GM23338 (cell line): ENCODE results near the gene SEMA3E. TPM values are rescaled to one million over a fixed set of nuclear protein-coding genes. Genes with fewer than 3 reads are reported as not detected.

ENCODE experiments used
- ATAC-seq: fragments of 200-7000 bp; cut with Tn5 transposase; 3 replicates; pipeline ENCODE4 v1.9.1; 2020
- DNase-seq: peaks from one replicate; pipeline ENCODE4 v3.0.0-alpha.2; 2015; ENCODE audit warnings: low spot score
- H2AFZ ChIP-seq: fragments of 200-600 bp; sonication (generic); 2 replicates; pipeline ENCODE4 v1.8.0; 2016; ENCODE audit warnings: antibody characterized with exemption, mild to moderate bottlenecking, moderate library complexity
- H3F3A ChIP-seq: fragments of 200-600 bp; sonication (generic); replicated peaks from 2 replicates; pipeline ENCODE4 v1.8.0; 2017; ENCODE audit warnings: antibody characterized with exemption, mixed run types, low read depth
- H3K27ac ChIP-seq: fragments of 200-600 bp; sonication (generic); 2 replicates; pipeline ENCODE4 v1.6.1; 2016; ENCODE audit warnings: low read depth
- H3K27me3 ChIP-seq: fragments of 200-600 bp; sonication (generic); 2 replicates; pipeline ENCODE4 v1.8.0; 2016; ENCODE audit warnings: mild to moderate bottlenecking, mixed run types, moderate library complexity; ENCODE audit not compliant: insufficient read depth
- H3K36me3 ChIP-seq: fragments of 200-600 bp; sonication (generic); 2 replicates; pipeline ENCODE4 v1.8.0; 2016; ENCODE audit warnings: mild to moderate bottlenecking; ENCODE audit not compliant: insufficient read depth
- H3K4me1 ChIP-seq: fragments of 200-600 bp; sonication (generic); 2 replicates; pipeline ENCODE4 v1.8.0; 2016; ENCODE audit warnings: mild to moderate bottlenecking, moderate library complexity; ENCODE audit not compliant: insufficient read depth
- H3K4me2 ChIP-seq: fragments of 200-600 bp; sonication (generic); 2 replicates; pipeline ENCODE4 v1.7.1; 2017; ENCODE audit warnings: mixed run types
- H3K4me3 ChIP-seq: fragments of 200-600 bp; sonication (generic); 2 replicates; pipeline ENCODE4 v1.6.1; 2016; ENCODE audit warnings: mixed run types
- H3K79me2 ChIP-seq: fragments of 200-600 bp; sonication (generic); replicated peaks from 2 replicates; pipeline ENCODE4 v1.8.0; 2017; ENCODE audit warnings: mild to moderate bottlenecking; ENCODE audit not compliant: insufficient read depth
- H3K9me2 ChIP-seq: fragments of 200-600 bp; sonication (generic); 2 replicates; pipeline ENCODE4 v1.8.0; 2017; ENCODE audit not compliant: insufficient read depth
- H4K20me1 ChIP-seq: fragments of 200-600 bp; sonication (generic); replicated peaks from 2 replicates; pipeline ENCODE4 v1.8.0; 2017; ENCODE audit warnings: mild to moderate bottlenecking; ENCODE audit not compliant: insufficient read depth
- H3K27ac Mint-ChIP-seq: 2 replicates; pipeline ENCODE4 v1.8.0; 2020; ENCODE audit warnings: inconsistent platforms, mild to moderate bottlenecking, moderate library complexity, mixed read lengths
- H3K27me3 Mint-ChIP-seq: 3 replicates; pipeline ENCODE4 v1.8.0; 2022; ENCODE audit warnings: low read depth, mild to moderate bottlenecking, moderate library complexity, mixed read lengths, inconsistent platforms; ENCODE audit not compliant: insufficient read depth, poor library complexity
- H3K36me3 Mint-ChIP-seq: 3 replicates; pipeline ENCODE4 v1.8.0; 2021; ENCODE audit warnings: low read depth, mild to moderate bottlenecking, inconsistent platforms, moderate library complexity, mixed read lengths
- H3K4me1 Mint-ChIP-seq: 3 replicates; pipeline ENCODE4 v1.8.0; 2020; ENCODE audit warnings: mild to moderate bottlenecking, inconsistent platforms, mixed read lengths
- H3K4me3 Mint-ChIP-seq: 3 replicates; pipeline ENCODE4 v1.8.0; 2021; ENCODE audit warnings: moderate library complexity, mild to moderate bottlenecking, inconsistent platforms, mixed read lengths
- H3K9me3 Mint-ChIP-seq: 3 replicates; pipeline ENCODE4 v1.8.0; 2020; ENCODE audit warnings: moderate library complexity, mild to moderate bottlenecking, inconsistent platforms, mixed read lengths
- CREB1 ChIP-seq: fragments of 250-450 bp; sonication (Bioruptor Pico); IDR thresholded peaks from 2 replicates; pipeline ENCODE4 v1.5.0; 2020; ENCODE audit warnings: low read depth, mild to moderate bottlenecking, moderate library complexity
- EZH2 ChIP-seq: fragments of 200-600 bp; sonication (generic); IDR thresholded peaks from one replicate; pipeline ENCODE4 v1.8.0; 2017; ENCODE audit warnings: antibody characterized with exemption, mild to moderate bottlenecking, low read depth; ENCODE audit not compliant: unreplicated experiment
- EZH2phosphoT487 ChIP-seq: fragments of 200-600 bp; sonication (generic); IDR thresholded peaks from one replicate; pipeline ENCODE4 v1.8.1; 2018; ENCODE audit warnings: antibody characterized with exemption; ENCODE audit not compliant: unreplicated experiment
- POLR2AphosphoS5 ChIP-seq: IDR thresholded peaks from 2 replicates; pipeline ENCODE4 v1.6.1; 2016; ENCODE audit warnings: antibody characterized with exemption, low read depth
- STAT1 ChIP-seq: IDR thresholded peaks from one replicate; pipeline ENCODE4 v1.6.1; 2016; ENCODE audit warnings: antibody characterized with exemption; ENCODE audit not compliant: unreplicated experiment
- ZNF114 ChIP-seq: fragments of 250-450 bp; sonication (Bioruptor Pico); IDR thresholded peaks from 2 replicates; pipeline ENCODE4 v1.5.0; 2020; ENCODE audit warnings: mild to moderate bottlenecking, moderate library complexity
- ZNF331 ChIP-seq: fragments of 250-450 bp; sonication (Bioruptor Pico); IDR thresholded peaks from 2 replicates; pipeline ENCODE4 v1.5.0; 2020; ENCODE audit warnings: low read depth, mild to moderate bottlenecking, moderate library complexity
- polyA plus RNA-seq: library from polyadenylated mRNA; unstranded; fragments of >200 nt; fragmentation: Nextera tagmentation; extraction: Ambion mirVana; gene quantifications from 2 replicates; pipeline ENCODE4 v1.2.1, GENCODE V29; 2016
- total RNA-seq: library from RNA; depleted of rRNA; stranded (reverse); fragments of >200 nt; shearing (Covaris generic); gene quantifications from 2 replicates; pipeline ENCODE4 v1.2.3, GENCODE V29; 2014
- TF ChIP-seq, protein P1 (sequence below), 2 experiments: fragments of 200-600 bp in 1 of 2; sonication (generic) in 1 of 2; conservative IDR thresholded peaks; 2 replicates each; pipeline versions ENCODE4 v1.5.1 to v1.6.1; 2016 to 2017; ENCODE audit warnings: antibody characterized with exemption in 2 of 2, low read depth in 2 of 2, mild to moderate bottlenecking in 2 of 2, moderate library complexity in 1 of 2
- TF ChIP-seq, protein P2 (sequence below): IDR thresholded peaks from 2 replicates; pipeline ENCODE4 v1.6.1; 2016; ENCODE audit warnings: antibody characterized with exemption
- TF ChIP-seq, protein P3 (sequence below): IDR thresholded peaks from one replicate; pipeline ENCODE4 v1.6.1; 2018; ENCODE audit warnings: antibody characterized with exemption; ENCODE audit not compliant: unreplicated experiment
- TF ChIP-seq, protein P4 (sequence below): fragments of 250-450 bp; sonication (Bioruptor Pico); IDR thresholded peaks from 2 replicates; pipeline ENCODE4 v1.5.0; 2020; ENCODE audit warnings: mild to moderate bottlenecking, moderate library complexity

Gene SEMA3E
- total and polyA plus RNA-seq, 2 experiments from 2014 or later = 5.4 to 15.7 TPM

DNA sequence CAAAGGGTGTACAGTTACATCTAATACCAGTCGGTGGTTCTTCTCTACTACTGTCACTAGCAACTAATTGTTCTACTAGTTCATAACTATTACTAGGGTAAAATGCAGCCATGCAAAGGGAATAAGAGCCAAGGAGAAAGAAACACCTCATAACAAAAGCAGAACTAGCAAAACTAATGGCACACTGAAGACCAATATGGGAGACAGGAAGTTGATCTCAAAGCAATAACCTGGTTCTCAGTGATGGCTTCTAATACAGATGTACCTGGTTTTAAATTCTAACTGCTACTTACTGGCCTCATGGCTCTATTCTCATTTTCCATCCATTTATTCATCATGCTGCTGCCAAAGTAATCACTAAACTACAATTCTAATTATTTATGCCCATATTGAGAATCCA is 170.3 kb downstream of the SEMA3E start:
- Histone ChIP-seq H3K4me2 (no peak overlapping the region), H3K36me3 (no peaks in the 10 kb centered on the region), H3K27ac (no peak overlapping the region), H4K20me1 (no peaks in the 10 kb centered on the region), H2AFZ (no peak overlapping the region), H3K9me2 (no peaks in the 10 kb centered on the region), H3K4me1 (0 out of 2 replicates have a peak, but pooled peaks cover 7% of the 10 kb centered on the region), H3K79me2 (no peaks in the 10 kb centered on the region), H3K4me3 (no peak overlapping the region), H3F3A (no peaks in the 10 kb centered on the region), H3K27me3 (no peaks in the 10 kb centered on the region)
- H3K27ac Mint-ChIP-seq = no peak overlapping the region
- no peak for TF ChIP-seq STAT1
- no peak for TF ChIP-seq EZH2
- TF ChIP-seq, protein P1, sequence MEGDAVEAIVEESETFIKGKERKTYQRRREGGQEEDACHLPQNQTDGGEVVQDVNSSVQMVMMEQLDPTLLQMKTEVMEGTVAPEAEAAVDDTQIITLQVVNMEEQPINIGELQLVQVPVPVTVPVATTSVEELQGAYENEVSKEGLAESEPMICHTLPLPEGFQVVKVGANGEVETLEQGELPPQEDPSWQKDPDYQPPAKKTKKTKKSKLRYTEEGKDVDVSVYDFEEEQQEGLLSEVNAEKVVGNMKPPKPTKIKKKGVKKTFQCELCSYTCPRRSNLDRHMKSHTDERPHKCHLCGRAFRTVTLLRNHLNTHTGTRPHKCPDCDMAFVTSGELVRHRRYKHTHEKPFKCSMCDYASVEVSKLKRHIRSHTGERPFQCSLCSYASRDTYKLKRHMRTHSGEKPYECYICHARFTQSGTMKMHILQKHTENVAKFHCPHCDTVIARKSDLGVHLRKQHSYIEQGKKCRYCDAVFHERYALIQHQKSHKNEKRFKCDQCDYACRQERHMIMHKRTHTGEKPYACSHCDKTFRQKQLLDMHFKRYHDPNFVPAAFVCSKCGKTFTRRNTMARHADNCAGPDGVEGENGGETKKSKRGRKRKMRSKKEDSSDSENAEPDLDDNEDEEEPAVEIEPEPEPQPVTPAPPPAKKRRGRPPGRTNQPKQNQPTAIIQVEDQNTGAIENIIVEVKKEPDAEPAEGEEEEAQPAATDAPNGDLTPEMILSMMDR (conservative IDR thresholded peaks at IDR 0.05; ENCODE audit: low read depth in 2 of 2) = no peak
- no peak for TF ChIP-seq ZNF114 (CRISPR knock-in tag)
- TF ChIP-seq, protein P2, sequence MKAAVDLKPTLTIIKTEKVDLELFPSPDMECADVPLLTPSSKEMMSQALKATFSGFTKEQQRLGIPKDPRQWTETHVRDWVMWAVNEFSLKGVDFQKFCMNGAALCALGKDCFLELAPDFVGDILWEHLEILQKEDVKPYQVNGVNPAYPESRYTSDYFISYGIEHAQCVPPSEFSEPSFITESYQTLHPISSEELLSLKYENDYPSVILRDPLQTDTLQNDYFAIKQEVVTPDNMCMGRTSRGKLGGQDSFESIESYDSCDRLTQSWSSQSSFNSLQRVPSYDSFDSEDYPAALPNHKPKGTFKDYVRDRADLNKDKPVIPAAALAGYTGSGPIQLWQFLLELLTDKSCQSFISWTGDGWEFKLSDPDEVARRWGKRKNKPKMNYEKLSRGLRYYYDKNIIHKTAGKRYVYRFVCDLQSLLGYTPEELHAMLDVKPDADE = no peak
- TF ChIP-seq ZNF331 (CRISPR knock-in tag) = no peak
- TF ChIP-seq POLR2AphosphoS5 = no peak
- TF ChIP-seq CREB1 (CRISPR knock-in tag) = no peak
- TF ChIP-seq, protein P3, sequence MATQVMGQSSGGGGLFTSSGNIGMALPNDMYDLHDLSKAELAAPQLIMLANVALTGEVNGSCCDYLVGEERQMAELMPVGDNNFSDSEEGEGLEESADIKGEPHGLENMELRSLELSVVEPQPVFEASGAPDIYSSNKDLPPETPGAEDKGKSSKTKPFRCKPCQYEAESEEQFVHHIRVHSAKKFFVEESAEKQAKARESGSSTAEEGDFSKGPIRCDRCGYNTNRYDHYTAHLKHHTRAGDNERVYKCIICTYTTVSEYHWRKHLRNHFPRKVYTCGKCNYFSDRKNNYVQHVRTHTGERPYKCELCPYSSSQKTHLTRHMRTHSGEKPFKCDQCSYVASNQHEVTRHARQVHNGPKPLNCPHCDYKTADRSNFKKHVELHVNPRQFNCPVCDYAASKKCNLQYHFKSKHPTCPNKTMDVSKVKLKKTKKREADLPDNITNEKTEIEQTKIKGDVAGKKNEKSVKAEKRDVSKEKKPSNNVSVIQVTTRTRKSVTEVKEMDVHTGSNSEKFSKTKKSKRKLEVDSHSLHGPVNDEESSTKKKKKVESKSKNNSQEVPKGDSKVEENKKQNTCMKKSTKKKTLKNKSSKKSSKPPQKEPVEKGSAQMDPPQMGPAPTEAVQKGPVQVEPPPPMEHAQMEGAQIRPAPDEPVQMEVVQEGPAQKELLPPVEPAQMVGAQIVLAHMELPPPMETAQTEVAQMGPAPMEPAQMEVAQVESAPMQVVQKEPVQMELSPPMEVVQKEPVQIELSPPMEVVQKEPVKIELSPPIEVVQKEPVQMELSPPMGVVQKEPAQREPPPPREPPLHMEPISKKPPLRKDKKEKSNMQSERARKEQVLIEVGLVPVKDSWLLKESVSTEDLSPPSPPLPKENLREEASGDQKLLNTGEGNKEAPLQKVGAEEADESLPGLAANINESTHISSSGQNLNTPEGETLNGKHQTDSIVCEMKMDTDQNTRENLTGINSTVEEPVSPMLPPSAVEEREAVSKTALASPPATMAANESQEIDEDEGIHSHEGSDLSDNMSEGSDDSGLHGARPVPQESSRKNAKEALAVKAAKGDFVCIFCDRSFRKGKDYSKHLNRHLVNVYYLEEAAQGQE = no peak
- TF ChIP-seq, protein P4, sequence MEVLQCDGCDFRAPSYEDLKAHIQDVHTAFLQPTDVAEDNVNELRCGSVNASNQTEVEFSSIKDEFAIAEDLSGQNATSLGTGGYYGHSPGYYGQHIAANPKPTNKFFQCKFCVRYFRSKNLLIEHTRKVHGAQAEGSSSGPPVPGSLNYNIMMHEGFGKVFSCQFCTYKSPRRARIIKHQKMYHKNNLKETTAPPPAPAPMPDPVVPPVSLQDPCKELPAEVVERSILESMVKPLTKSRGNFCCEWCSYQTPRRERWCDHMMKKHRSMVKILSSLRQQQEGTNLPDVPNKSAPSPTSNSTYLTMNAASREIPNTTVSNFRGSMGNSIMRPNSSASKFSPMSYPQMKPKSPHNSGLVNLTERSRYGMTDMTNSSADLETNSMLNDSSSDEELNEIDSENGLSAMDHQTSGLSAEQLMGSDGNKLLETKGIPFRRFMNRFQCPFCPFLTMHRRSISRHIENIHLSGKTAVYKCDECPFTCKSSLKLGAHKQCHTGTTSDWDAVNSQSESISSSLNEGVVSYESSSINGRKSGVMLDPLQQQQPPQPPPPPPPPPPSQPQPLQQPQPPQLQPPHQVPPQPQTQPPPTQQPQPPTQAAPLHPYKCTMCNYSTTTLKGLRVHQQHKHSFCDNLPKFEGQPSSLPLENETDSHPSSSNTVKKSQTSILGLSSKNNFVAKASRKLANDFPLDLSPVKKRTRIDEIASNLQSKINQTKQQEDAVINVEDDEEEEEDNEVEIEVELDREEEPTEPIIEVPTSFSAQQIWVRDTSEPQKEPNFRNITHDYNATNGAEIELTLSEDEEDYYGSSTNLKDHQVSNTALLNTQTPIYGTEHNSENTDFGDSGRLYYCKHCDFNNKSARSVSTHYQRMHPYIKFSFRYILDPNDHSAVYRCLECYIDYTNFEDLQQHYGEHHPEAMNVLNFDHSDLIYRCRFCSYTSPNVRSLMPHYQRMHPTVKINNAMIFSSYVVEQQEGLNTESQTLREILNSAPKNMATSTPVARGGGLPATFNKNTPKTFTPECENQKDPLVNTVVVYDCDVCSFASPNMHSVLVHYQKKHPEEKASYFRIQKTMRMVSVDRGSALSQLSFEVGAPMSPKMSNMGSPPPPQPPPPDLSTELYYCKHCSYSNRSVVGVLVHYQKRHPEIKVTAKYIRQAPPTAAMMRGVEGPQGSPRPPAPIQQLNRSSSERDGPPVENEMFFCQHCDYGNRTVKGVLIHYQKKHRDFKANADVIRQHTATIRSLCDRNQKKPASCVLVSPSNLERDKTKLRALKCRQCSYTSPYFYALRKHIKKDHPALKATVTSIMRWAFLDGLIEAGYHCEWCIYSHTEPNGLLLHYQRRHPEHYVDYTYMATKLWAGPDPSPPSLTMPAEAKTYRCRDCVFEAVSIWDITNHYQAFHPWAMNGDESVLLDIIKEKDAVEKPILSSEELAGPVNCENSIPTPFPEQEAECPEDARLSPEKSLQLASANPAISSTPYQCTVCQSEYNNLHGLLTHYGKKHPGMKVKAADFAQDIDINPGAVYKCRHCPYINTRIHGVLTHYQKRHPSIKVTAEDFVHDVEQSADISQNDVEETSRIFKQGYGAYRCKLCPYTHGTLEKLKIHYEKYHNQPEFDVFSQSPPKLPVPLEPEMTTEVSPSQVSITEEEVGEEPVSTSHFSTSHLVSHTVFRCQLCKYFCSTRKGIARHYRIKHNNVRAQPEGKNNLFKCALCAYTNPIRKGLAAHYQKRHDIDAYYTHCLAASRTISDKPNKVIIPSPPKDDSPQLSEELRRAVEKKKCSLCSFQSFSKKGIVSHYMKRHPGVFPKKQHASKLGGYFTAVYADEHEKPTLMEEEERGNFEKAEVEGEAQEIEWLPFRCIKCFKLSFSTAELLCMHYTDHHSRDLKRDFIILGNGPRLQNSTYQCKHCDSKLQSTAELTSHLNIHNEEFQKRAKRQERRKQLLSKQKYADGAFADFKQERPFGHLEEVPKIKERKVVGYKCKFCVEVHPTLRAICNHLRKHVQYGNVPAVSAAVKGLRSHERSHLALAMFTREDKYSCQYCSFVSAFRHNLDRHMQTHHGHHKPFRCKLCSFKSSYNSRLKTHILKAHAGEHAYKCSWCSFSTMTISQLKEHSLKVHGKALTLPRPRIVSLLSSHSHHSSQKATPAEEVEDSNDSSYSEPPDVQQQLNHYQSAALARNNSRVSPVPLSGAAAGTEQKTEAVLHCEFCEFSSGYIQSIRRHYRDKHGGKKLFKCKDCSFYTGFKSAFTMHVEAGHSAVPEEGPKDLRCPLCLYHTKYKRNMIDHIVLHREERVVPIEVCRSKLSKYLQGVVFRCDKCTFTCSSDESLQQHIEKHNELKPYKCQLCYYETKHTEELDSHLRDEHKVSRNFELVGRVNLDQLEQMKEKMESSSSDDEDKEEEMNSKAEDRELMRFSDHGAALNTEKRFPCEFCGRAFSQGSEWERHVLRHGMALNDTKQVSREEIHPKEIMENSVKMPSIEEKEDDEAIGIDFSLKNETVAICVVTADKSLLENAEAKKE (CRISPR knock-in tag) = no peak
- TF ChIP-seq EZH2phosphoT487 = no peak
- no peak for DNase-seq
- peaks cover 10% of the 10 kb centered on the region; the same call in 2 of the 3 replicates for H3K4me1 Mint-ChIP-seq
- H3K36me3 Mint-ChIP-seq = no peaks in the 10 kb centered on the region
- no peaks in the 10 kb centered on the region for H3K9me3 Mint-ChIP-seq
- no peak for ATAC-seq
- no peaks in the 10 kb centered on the region for H3K27me3 Mint-ChIP-seq
- H3K4me3 Mint-ChIP-seq = no peak overlapping the region
